Mesothelial cell of epicardium (in vitro differentiated cells): ENCODE measurements around the gene SNED1. TPM values are rescaled to one million over a fixed set of nuclear protein-coding genes. Genes with fewer than 3 reads are reported as not detected.

ENCODE experiments used
- DNase-seq, 2 experiments: peaks; one replicate each; pipeline ENCODE4 v3.0.0; 2021; ENCODE audit warnings: low spot score in 2 of 2; ENCODE audit not compliant: unreplicated experiment in 2 of 2
- H3K27ac Mint-ChIP-seq: 2 replicates; pipeline ENCODE4 v1.8.0; 2021; ENCODE audit warnings: mixed read lengths
- H3K27me3 Mint-ChIP-seq: 2 replicates; pipeline ENCODE4 v1.8.0; 2021; ENCODE audit warnings: low read depth, mixed read lengths
- H3K36me3 Mint-ChIP-seq: 2 replicates; pipeline ENCODE4 v1.8.0; 2021; ENCODE audit warnings: mixed read lengths
- H3K4me1 Mint-ChIP-seq: 2 replicates; pipeline ENCODE4 v1.8.0; 2021; ENCODE audit warnings: mixed read lengths
- H3K4me3 Mint-ChIP-seq: 2 replicates; pipeline ENCODE4 v1.8.0; 2021; ENCODE audit warnings: mild to moderate bottlenecking, moderate library complexity, mixed read lengths
- H3K9me3 Mint-ChIP-seq: 2 replicates; pipeline ENCODE4 v1.8.0; 2021; ENCODE audit warnings: mixed read lengths
- CTCF ChIP-seq: fragments of 200-600 bp; sonication (generic); IDR thresholded peaks from one replicate; pipeline ENCODE4 v1.5.0; 2021; ENCODE audit warnings: antibody characterized with exemption; ENCODE audit not compliant: unreplicated experiment
- total RNA-seq: library from RNA; stranded (reverse); gene quantifications from 3 replicates; pipeline ENCODE4 v1.2.1, GENCODE V29; 2021

SNED1 gene
- total RNA-seq, 1 donor from 2014 or later, result 9.4 TPM

GRCh38 chr2:241116606-241117560, 118.5 kb downstream of the SNED1 start:
- Mint-ChIP-seq H3K4me3 (no peak overlapping the region), H3K27me3 (no peaks in the 10 kb centered on the region), H3K4me1 (no peaks in the 10 kb centered on the region), H3K27ac (no peak overlapping the region), H3K9me3 (peaks cover 5% of the 10 kb centered on the region), H3K36me3 (peaks cover 16% of the 10 kb centered on the region)
- no peak for DNase-seq
- TF ChIP-seq CTCF, result no peak

- no peak overlapping the region for H3K4me3 Mint-ChIP-seq
- H3K4me1 Mint-ChIP-seq, result no peaks in the 10 kb centered on the region
- H3K27me3 Mint-ChIP-seq, result no peaks in the 10 kb centered on the region
- H3K36me3 Mint-ChIP-seq, result peaks cover 18% of the 10 kb centered on the region
- no peak for TF ChIP-seq CTCF
- H3K27ac Mint-ChIP-seq, result no peak overlapping the region
- peaks cover 5% of the 10 kb centered on the region for H3K9me3 Mint-ChIP-seq
- DNase-seq, result no peak
Observed at GRCh38 chr2:241118737-241119505, 120.5 kb downstream of the SNED1 start.

GRCh38 chr2:241120440-241120839, 122.0 kb downstream of the SNED1 start:
- H3K4me1 Mint-ChIP-seq, result no peaks in the 10 kb centered on the region
- DNase-seq, result no peak
- peaks cover 5% of the 10 kb centered on the region for H3K9me3 Mint-ChIP-seq
- TF ChIP-seq CTCF, result no peak
- H3K27me3 Mint-ChIP-seq, result no peaks in the 10 kb centered on the region
- peaks cover 18% of the 10 kb centered on the region for H3K36me3 Mint-ChIP-seq
- H3K27ac Mint-ChIP-seq, result no peak overlapping the region
- H3K4me3 Mint-ChIP-seq, result no peak overlapping the region

- no peak for TF ChIP-seq CTCF
- Mint-ChIP-seq H3K36me3 (peaks cover 18% of the 10 kb centered on the region), H3K27me3 (no peaks in the 10 kb centered on the region), H3K9me3 (peaks cover 5% of the 10 kb centered on the region), H3K4me1 (no peaks in the 10 kb centered on the region), H3K4me3 (no peak overlapping the region), H3K27ac (no peak overlapping the region)
- DNase-seq, result no peak
Observed at GRCh38 chr2:241121008-241121407, 122.6 kb downstream of the SNED1 start.

- no peak overlapping the region for H3K27ac Mint-ChIP-seq
- TF ChIP-seq CTCF, result no peak
- H3K4me1 Mint-ChIP-seq, result no peaks in the 10 kb centered on the region
Observed at GRCh38 chr2:241122376-241123002, 124.1 kb downstream of the SNED1 start.

More at GRCh38 chr2:241122376-241123002, 124.1 kb downstream of the SNED1 start:
- Mint-ChIP-seq H3K9me3 (peaks cover 5% of the 10 kb centered on the region), H3K36me3 (peaks cover 18% of the 10 kb centered on the region), H3K4me3 (no peak overlapping the region), H3K27me3 (no peaks in the 10 kb centered on the region)
- DNase-seq, result no peak
